Keratinocyte (primary cell): ENCODE measurements around the gene ATP6V0E1. TPM values are rescaled to one million over a fixed set of nuclear protein-coding genes. Genes with fewer than 3 reads are reported as not detected.

Experiments
- DNase-seq: peaks from one replicate; pipeline ENCODE4 v3.0.0-alpha.2; 2011; ENCODE audit warnings: low read depth, missing footprints, low spot score
- FAIRE-seq: peaks from 2 replicates; lab custom pipeline; 2011; peaks lifted over from hg19 to GRCh38; lab: Jason Lieb, UNC
- H2AFZ ChIP-seq: 2 replicates; pipeline ENCODE4 v1.6.0; 2012; ENCODE audit warnings: low read length, control low read depth, inconsistent platforms; ENCODE audit not compliant: control insufficient read depth
- H3K27ac ChIP-seq: 2 replicates; pipeline ENCODE4 v1.5.1; 2011; ENCODE audit warnings: low read length; ENCODE audit not compliant: control insufficient read depth, insufficient read depth
- H3K27me3 ChIP-seq: 3 replicates; pipeline ENCODE4 v1.6.0; 2011; ENCODE audit warnings: low read length; ENCODE audit not compliant: control insufficient read depth, insufficient read depth; ENCODE audit errors: extremely low read depth
- H3K36me3 ChIP-seq, 2 experiments: 2 replicates in 1 of 2; 3 replicates in 1 of 2; pipeline ENCODE4 v1.5.1; 2011; ENCODE audit warnings: low read length in 2 of 2, mild to moderate bottlenecking in 1 of 2; ENCODE audit not compliant: control insufficient read depth in 2 of 2, insufficient read depth in 2 of 2; ENCODE audit errors: extremely low read depth in 1 of 2
- H3K4me1 ChIP-seq: 3 replicates; pipeline ENCODE4 v1.5.1; 2011; ENCODE audit warnings: low read length; ENCODE audit not compliant: control insufficient read depth, insufficient read depth; ENCODE audit errors: extremely low read depth
- H3K4me2 ChIP-seq: 3 replicates; pipeline ENCODE4 v1.6.0; 2011; ENCODE audit warnings: low read depth, low read length; ENCODE audit not compliant: control insufficient read depth, insufficient read depth; ENCODE audit errors: extremely low read depth
- H3K4me3 ChIP-seq, 3 experiments: fragments of 200-600 bp in 1 of 3; sonication (generic) in 1 of 3; 2 replicates in 2 of 3; 3 replicates in 1 of 3; pipeline ENCODE4 v1.5.1; 2011 to 2016; ENCODE audit warnings: low read length in 3 of 3, mild to moderate bottlenecking in 3 of 3, control low read depth in 2 of 3, inconsistent platforms in 1 of 3, low read depth in 1 of 3, mixed read lengths in 1 of 3, mixed run types in 1 of 3, moderate library complexity in 1 of 3; ENCODE audit not compliant: control insufficient read depth in 2 of 3, insufficient read depth in 2 of 3; ENCODE audit errors: extremely low read depth in 1 of 3
- H3K79me2 ChIP-seq: 2 replicates; pipeline ENCODE4 v1.6.0; 2012; ENCODE audit warnings: low read length; ENCODE audit not compliant: control insufficient read depth, insufficient read depth
- H3K9ac ChIP-seq: 3 replicates; pipeline ENCODE4 v1.6.0; 2011; ENCODE audit warnings: low read length; ENCODE audit not compliant: control insufficient read depth, insufficient read depth; ENCODE audit errors: extremely low read depth
- H3K9me1 ChIP-seq: 3 replicates; pipeline ENCODE4 v1.6.0; 2011; ENCODE audit warnings: low read length; ENCODE audit not compliant: control insufficient read depth, insufficient read depth; ENCODE audit errors: extremely low read depth
- H3K9me3 ChIP-seq: 2 replicates; pipeline ENCODE4 v1.5.1; 2012; ENCODE audit warnings: low read depth, low read length; ENCODE audit not compliant: control insufficient read depth
- H4K20me1 ChIP-seq: 3 replicates; pipeline ENCODE4 v1.6.0; 2011; ENCODE audit warnings: low read length; ENCODE audit not compliant: control insufficient read depth, insufficient read depth; ENCODE audit errors: extremely low read depth
- EZH2 ChIP-seq: IDR thresholded peaks from one replicate; pipeline ENCODE4 v1.6.1; 2012; ENCODE audit warnings: inconsistent platforms, mild to moderate bottlenecking, low read length, moderate library complexity
- dilution Hi-C: fragments of 300-500 bp; cut with MboI; formaldehyde crosslinking; loops from one replicate; pipeline ENCODE4 v1.7.0; 2020; ENCODE audit warnings: low sequenced_read_pairs; ENCODE audit not compliant: extremely low pct_ligation_motif_present
- polyA plus RNA-seq, 5 experiments: library from polyadenylated mRNA; depleted of rRNA in 3 of 5; stranded (reverse) in 3 of 5; stranded (forward) in 1 of 5; unstranded in 1 of 5; fragments of >200 nt; gene quantifications; 1 replicate in 1 of 5; 2 replicates in 3 of 5; 3 replicates in 1 of 5; pipeline versions ENCODE4 v1.2.1 to v1.2.3, GENCODE V29; 2011 to 2012; ENCODE audit warnings: missing spikeins in 2 of 5, low read depth in 1 of 5, low replicate concordance in 1 of 5
- TF ChIP-seq, protein P1 (sequence below), 3 experiments: IDR thresholded peaks in 1 of 3; conservative IDR thresholded peaks in 1 of 3; optimal IDR thresholded peaks in 1 of 3; 2 replicates in 2 of 3; 3 replicates in 1 of 3; pipeline versions ENCODE3 to v1.5.1; 2011; ENCODE audit warnings: low read length in 3 of 3, mild to moderate bottlenecking in 3 of 3, moderate library complexity in 2 of 3, control low read depth in 1 of 3, inconsistent platforms in 1 of 3; ENCODE audit not compliant: insufficient read depth in 2 of 3; ENCODE audit errors: extremely low read depth in 1 of 3

The ATP6V0E1 gene
- polyA plus RNA-seq, 1 donor (not counting 4 experiments of a cell fraction or from before 2014, with no cell fraction given) = 533 TPM

- Histone ChIP-seq H3K27me3 (no peaks in the 10 kb centered on the region), H3K4me1 (no peaks in the 10 kb centered on the region), H3K4me2 (no peak overlapping the region), H3K36me3 (peaks cover 6 to 13% of the 10 kb centered on the region in 2 experiments), H3K4me3 (no peak overlapping the region), H2AFZ (no peak overlapping the region), H3K79me2 (peaks cover 51% of the 10 kb centered on the region), H4K20me1 (no peaks in the 10 kb centered on the region), H3K27ac (no peak overlapping the region), H3K9me3 (no peaks in the 10 kb centered on the region), H3K9ac (no peak overlapping the region), H3K9me1 (no peaks in the 10 kb centered on the region)
- TF ChIP-seq, protein P1, sequence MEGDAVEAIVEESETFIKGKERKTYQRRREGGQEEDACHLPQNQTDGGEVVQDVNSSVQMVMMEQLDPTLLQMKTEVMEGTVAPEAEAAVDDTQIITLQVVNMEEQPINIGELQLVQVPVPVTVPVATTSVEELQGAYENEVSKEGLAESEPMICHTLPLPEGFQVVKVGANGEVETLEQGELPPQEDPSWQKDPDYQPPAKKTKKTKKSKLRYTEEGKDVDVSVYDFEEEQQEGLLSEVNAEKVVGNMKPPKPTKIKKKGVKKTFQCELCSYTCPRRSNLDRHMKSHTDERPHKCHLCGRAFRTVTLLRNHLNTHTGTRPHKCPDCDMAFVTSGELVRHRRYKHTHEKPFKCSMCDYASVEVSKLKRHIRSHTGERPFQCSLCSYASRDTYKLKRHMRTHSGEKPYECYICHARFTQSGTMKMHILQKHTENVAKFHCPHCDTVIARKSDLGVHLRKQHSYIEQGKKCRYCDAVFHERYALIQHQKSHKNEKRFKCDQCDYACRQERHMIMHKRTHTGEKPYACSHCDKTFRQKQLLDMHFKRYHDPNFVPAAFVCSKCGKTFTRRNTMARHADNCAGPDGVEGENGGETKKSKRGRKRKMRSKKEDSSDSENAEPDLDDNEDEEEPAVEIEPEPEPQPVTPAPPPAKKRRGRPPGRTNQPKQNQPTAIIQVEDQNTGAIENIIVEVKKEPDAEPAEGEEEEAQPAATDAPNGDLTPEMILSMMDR (optimal IDR thresholded peaks at IDR 0.05 in 1 of 3, IDR thresholded peaks at IDR 0.05 in 1 of 3, conservative IDR thresholded peaks at IDR 0.05 in 1 of 3; ENCODE audit: extremely low read depth in 1 of 3, insufficient read depth in 2 of 3, low read length in 3 of 3) = no peak
- TF ChIP-seq EZH2 = no peak
- no peak for FAIRE-seq
- dilution Hi-C loops = no loop called here
- DNase-seq = no peak
These were observed 42.1 kb downstream of the ATP6V0E1 start for GRCh38 chr5:173025651-173026050.

GRCh38 chr5:173027905-173028304, 44.3 kb downstream of the ATP6V0E1 start:
- no peak overlapping the region for H3K9ac ChIP-seq
- no peak overlapping the region for H3K4me3 ChIP-seq
- H3K79me2 ChIP-seq = peaks cover 52% of the 10 kb centered on the region
- H3K4me1 ChIP-seq = no peaks in the 10 kb centered on the region
- TF ChIP-seq, protein P1 (optimal IDR thresholded peaks at IDR 0.05 in 1 of 3, IDR thresholded peaks at IDR 0.05 in 1 of 3, conservative IDR thresholded peaks at IDR 0.05 in 1 of 3; ENCODE audit: extremely low read depth in 1 of 3, insufficient read depth in 2 of 3, low read length in 3 of 3) = no peak
- TF ChIP-seq EZH2 = no peak
- DNase-seq (no peak), FAIRE-seq (no peak)
- no peak overlapping the region for H2AFZ ChIP-seq
- no peaks in the 10 kb centered on the region for H3K9me3 ChIP-seq
- H3K9me1 ChIP-seq = no peaks in the 10 kb centered on the region
- dilution Hi-C loops = no loop called here
- peaks cover 0 to 7% of the 10 kb centered on the region in 2 experiments for H3K36me3 ChIP-seq
- H3K4me2 ChIP-seq = no peak overlapping the region
- H3K27me3 ChIP-seq = no peaks in the 10 kb centered on the region
- H4K20me1 ChIP-seq = no peaks in the 10 kb centered on the region
- H3K27ac ChIP-seq = no peak overlapping the region
